ENCODE data around the gene IL18BP. TPM values are rescaled to one million over a fixed set of nuclear protein-coding genes. Genes with fewer than 3 reads are reported as not detected.

IL18BP gene
- total and polyA plus RNA-seq, 10 of the 15 experiments (the other 5 are each of a cell fraction or from before 2014, with no cell fraction given) = 2.6 to 18.1 (median 10.7) TPM

DNA sequence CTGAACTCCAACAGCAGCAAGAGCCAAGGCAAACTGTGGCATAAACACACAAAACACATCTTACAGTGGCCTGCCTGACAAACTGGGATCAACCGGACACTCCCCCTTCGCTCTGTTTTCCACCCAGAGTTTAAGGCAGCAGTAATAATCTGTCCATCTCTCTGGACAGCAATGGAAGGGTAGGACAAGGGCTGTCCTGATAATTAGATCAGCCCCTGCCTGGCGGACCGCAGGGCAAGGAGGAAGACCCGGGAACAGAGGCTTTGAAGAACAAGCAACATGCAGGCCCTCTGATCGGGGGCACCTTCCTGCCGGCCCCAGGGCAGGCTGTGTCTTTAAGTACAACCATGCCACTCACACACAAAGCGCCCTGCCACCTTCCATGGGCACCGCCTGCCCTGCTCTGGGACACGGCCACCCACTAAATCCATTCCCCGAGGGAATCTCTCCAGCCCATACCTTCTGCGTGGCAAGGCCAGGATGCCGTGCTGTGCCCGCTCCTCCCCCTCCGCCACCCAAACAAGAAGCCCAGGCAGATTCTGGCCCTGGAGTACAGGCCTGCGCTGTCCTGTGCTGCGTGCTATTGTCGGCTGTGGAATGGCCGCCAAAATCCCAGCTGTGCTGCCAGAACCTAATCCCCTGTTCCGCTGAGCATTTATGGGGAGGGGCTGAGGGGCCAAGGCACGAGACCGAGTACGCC is 42.8 kb downstream of the IL18BP start (continued):
- TF ChIP-seq, protein P1, sequence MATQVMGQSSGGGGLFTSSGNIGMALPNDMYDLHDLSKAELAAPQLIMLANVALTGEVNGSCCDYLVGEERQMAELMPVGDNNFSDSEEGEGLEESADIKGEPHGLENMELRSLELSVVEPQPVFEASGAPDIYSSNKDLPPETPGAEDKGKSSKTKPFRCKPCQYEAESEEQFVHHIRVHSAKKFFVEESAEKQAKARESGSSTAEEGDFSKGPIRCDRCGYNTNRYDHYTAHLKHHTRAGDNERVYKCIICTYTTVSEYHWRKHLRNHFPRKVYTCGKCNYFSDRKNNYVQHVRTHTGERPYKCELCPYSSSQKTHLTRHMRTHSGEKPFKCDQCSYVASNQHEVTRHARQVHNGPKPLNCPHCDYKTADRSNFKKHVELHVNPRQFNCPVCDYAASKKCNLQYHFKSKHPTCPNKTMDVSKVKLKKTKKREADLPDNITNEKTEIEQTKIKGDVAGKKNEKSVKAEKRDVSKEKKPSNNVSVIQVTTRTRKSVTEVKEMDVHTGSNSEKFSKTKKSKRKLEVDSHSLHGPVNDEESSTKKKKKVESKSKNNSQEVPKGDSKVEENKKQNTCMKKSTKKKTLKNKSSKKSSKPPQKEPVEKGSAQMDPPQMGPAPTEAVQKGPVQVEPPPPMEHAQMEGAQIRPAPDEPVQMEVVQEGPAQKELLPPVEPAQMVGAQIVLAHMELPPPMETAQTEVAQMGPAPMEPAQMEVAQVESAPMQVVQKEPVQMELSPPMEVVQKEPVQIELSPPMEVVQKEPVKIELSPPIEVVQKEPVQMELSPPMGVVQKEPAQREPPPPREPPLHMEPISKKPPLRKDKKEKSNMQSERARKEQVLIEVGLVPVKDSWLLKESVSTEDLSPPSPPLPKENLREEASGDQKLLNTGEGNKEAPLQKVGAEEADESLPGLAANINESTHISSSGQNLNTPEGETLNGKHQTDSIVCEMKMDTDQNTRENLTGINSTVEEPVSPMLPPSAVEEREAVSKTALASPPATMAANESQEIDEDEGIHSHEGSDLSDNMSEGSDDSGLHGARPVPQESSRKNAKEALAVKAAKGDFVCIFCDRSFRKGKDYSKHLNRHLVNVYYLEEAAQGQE (IDR thresholded peaks at IDR 0.05; ENCODE audit: low read depth, low read length) = no peak
- TF ChIP-seq IRF3 (IDR thresholded peaks at IDR 0.05) = no peak
- no peak for TF ChIP-seq ETV6 (conservative IDR thresholded peaks at IDR 0.05 in 1 of 2, IDR thresholded peaks at IDR 0.05 in 1 of 2; ENCODE audit: borderline replicate concordance in 1 of 2, low read depth in 1 of 2)
- TF ChIP-seq SRF (IDR thresholded peaks at IDR 0.05; ENCODE audit: low read depth in 2 of 2, low read length in 2 of 2) = no peak
- TF ChIP-seq POU2F2 (IDR thresholded peaks at IDR 0.05; ENCODE audit: borderline replicate concordance, low read depth, low read length) = no peak
- TF ChIP-seq BCL11A (IDR thresholded peaks at IDR 0.05; ENCODE audit: low read depth, low read length) = no peak
- TF ChIP-seq IRF4 (IDR thresholded peaks at IDR 0.05; ENCODE audit: low read depth, low read length) = no peak
- TF ChIP-seq ATF2 (IDR thresholded peaks at IDR 0.05; ENCODE audit: low read length) = no peak
- TF ChIP-seq SREBF1 (IDR thresholded peaks at IDR 0.05; ENCODE audit: low read length) = no peak
- TF ChIP-seq SP1 (IDR thresholded peaks at IDR 0.05; ENCODE audit: low read depth, low read length) = peak; percentile 67
- TF ChIP-seq DPF2 (IDR thresholded peaks at IDR 0.05) = peak; percentile 23; the same call in 1 of the 2 replicates
- no peak for TF ChIP-seq EGR1 (IDR thresholded peaks at IDR 0.05; ENCODE audit: borderline replicate concordance in 1 of 2, low read depth in 2 of 2, low read length in 2 of 2)
- TF ChIP-seq CTCF (IDR thresholded peaks at IDR 0.05 in 2 of 3, conservative IDR thresholded peaks at IDR 0.05 in 1 of 3; ENCODE audit: control insufficient read depth in 2 of 3, extremely low read depth in 1 of 3, insufficient read depth in 1 of 3, low read depth in 3 of 3, low read length in 3 of 3) = no peak
- no peak for TF ChIP-seq CBFB (IDR thresholded peaks at IDR 0.05; ENCODE audit: low read depth)
- TF ChIP-seq, protein P2, sequence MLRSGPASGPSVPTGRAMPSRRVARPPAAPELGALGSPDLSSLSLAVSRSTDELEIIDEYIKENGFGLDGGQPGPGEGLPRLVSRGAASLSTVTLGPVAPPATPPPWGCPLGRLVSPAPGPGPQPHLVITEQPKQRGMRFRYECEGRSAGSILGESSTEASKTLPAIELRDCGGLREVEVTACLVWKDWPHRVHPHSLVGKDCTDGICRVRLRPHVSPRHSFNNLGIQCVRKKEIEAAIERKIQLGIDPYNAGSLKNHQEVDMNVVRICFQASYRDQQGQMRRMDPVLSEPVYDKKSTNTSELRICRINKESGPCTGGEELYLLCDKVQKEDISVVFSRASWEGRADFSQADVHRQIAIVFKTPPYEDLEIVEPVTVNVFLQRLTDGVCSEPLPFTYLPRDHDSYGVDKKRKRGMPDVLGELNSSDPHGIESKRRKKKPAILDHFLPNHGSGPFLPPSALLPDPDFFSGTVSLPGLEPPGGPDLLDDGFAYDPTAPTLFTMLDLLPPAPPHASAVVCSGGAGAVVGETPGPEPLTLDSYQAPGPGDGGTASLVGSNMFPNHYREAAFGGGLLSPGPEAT (IDR thresholded peaks at IDR 0.05; ENCODE audit: low read depth) = 0 out of 2 replicates have a peak, but pooled peaks have one; percentile 20
- no peak for TF ChIP-seq TARDBP (IDR thresholded peaks at IDR 0.05; ENCODE audit: borderline replicate concordance)
- TF ChIP-seq ZBED1 (IDR thresholded peaks at IDR 0.05; ENCODE audit: borderline replicate concordance) = no peak
- no peak for TF ChIP-seq RB1 (IDR thresholded peaks at IDR 0.05; ENCODE audit: borderline replicate concordance)
- TF ChIP-seq BACH1 (IDR thresholded peaks at IDR 0.05; ENCODE audit: borderline replicate concordance) = no peak
- peak; percentile 45; the same call in 1 of the 2 replicates for TF ChIP-seq IKZF1 (conservative IDR thresholded peaks at IDR 0.05)
- no peak for TF ChIP-seq NR2F1 (conservative IDR thresholded peaks at IDR 0.05)
- no peak for TF ChIP-seq RFX5 (IDR thresholded peaks at IDR 0.05; ENCODE audit: low read depth, low read length)

Measured in GM12878 (cell line).